ENCODE measurements around the gene STEAP4.
"Not testable (repeated sequence)": the region's sequence is repeated elsewhere in the genome, so short reads cannot be mapped to it uniquely, and the experiment has no call there.

STEAP4 gene

DNA sequence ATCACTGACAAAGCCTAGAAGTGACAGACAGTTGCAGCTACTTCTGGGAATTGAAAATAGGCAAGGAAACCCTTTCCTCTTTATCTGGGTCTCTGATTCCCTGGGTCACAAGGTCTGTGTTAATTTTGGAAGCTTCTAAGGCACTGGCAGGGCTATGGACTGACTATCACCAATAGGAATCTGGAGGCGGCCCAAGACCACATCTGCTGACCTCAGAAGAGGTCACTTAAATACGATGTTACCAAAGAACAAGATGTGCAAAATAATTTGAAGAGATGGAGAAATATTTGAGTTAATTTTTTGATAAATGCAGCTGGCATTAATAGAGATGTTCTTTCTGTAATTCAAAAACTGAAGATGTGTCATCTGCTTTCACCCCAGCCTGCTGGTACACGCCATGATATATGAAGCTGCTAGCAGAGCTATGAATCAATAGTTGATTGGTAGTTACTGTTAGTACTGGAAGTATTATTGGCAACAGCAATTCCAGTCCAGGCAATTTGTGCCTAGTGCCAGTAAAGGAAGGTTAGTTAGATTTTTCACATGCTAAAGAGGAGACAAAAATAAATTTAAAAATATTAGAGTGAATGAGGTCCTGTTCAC lies 5.5 kb upstream of the STEAP4 start:
- DNase-seq (ENCODE audit: low spot score), result no peak

DNA sequence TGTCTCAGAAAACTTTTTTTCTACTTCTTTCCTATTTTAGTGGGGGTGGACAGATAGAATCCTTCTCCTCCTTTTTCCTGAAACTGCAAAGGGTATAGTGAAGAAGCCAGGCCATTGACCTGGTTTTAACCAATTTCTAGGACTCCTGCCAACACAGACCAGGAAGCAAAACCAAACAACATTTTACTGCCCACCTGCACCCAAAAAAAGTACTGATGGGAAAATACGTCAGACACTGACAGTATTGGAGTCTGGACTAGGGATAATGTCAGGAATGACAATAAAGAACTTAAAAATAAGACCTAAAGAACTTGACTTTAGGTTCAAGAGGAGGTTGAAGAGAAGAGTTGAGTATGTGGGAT lies 5.0 kb upstream of the STEAP4 start:
- DNase-seq (ENCODE audit: low spot score), result no peak

DNA sequence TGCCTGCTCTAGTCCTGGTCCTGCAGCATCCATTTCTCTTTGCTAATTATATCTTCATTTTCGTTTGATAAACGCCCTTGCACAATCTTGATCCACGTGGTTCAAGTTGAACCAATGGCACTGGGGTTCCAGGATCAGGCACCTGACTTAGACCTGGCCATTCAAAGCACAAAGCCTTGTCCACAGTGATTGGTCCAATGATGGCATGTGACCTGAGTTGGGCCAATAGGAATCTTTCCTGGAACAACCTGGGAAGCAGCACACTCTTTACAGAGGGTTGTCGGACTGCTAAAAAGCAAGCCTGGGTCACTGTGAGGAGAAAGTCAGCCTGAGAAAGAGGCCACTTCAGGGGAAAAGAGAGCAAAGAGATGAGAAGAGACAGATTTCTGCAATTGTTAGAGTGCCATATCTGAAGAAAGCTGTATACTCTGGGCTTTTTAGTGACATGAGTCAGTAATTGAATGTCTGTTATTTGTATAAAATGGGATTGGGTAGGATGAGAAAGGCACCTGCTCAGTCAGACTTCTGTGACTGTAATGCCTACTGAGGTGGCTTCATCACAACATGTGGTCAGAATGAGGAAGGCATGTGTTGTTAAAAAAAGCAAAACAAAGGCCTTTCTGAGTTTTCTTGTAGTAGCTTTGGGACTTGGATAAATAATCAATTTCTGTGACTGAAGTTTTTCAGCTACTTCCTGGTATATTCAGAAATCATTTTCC lies 4.4 kb upstream of the STEAP4 start:
- DNase-seq (ENCODE audit: low spot score), result no peak

DNA sequence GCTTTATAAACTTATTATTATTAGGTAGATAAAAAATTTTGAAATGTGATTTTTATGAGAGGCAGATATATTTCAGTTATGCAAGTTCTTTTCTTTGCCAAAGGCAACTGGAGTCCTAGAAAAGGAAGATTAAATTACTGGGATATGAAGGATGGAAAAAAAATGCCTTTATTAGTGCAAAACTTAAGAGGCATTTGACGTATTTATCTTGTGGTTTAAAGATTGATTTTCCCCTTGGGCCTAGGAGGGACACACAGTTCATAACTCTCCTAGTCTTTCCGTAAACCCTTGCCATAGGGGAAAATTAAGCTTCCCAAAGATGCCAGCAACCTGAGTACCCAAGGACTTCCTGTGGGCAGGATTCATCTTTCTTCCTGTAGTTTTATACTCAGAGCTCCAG lies 3.1 kb upstream of the STEAP4 start:
- no peak for DNase-seq (ENCODE audit: low spot score)

DNA sequence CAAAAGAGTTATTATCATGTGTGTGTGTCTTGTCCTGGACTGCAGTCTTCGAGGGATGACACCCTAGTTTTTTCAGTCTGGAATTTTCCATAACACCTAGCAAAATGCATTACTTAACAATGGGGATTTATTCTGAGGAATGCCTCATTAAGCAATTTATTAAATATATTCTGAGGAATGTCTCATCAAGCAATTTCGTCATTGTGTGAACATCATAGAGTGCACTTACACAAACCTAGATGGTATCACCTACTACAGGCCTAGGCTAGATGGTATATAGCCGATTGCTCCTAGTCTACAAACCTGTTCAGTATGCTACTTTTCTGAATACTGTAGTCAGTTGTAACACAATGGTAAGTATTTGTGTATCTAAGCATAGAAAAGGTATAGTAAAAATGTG lies 1.1 kb upstream of the STEAP4 start:
- DNase-seq (ENCODE audit: low spot score), result no peak

DNA sequence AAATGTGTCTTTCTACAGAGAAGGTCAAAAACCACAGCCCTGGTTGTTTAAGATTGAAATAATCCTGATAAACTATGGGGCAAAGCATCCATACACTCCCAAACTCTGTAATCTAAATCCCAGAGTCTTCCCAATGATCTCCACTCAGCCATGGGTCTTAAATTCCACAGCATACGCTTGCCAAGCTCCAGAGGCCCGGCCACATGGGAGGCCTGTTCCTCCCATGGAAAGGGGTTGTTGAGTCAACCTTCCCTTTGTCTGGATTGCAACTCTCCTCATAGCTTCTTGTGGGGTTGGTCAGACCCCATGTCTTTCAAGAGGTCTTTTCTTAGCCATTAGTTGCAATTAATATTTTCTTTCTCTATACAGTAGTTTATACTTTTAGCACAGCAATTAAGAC lies 718 bp upstream of the STEAP4 start:
- no peak for DNase-seq (ENCODE audit: low spot score)

DNA sequence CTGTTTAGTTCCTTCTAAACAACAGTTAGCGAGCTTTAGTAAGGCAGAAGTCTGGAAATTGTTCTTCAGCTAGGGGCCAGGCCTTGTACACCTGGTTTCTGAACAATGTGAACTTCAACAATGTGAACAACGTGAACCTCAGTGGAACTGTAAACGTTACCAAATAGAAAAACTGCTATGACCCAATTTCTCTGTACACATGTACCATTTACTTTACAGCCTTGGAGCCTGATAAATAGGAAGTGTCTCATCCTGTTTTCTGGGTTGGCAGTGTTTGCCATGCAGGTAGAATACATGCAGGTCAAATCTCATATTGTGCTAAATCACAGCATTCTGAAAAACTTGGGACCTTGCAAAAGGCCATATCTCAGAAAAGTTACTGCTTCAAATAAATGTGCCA lies 1.6 kb downstream of the STEAP4 start:
- DNase-seq (ENCODE audit: low spot score), result no peak

DNA sequence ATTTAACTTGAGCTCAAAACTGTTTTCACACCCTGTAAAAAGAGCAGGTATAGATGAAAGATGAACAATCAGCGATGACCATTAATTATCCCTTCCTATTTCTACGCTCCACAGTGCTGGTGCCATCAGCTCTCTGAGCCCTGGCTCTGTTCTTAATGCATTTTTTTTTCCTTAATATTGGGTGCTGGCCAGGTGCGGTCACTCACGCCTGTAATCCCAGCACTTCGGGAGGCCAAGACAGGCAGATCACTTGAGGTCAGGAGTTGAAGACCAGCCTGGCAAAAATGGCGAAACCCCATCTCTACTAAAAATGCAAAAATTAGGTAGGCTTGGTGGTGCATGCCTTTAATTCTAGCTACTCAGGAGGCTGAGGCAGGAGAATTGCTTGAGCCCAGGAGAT lies 4.2 kb downstream of the STEAP4 start:
- no peak for DNase-seq (ENCODE audit: low spot score)

DNA sequence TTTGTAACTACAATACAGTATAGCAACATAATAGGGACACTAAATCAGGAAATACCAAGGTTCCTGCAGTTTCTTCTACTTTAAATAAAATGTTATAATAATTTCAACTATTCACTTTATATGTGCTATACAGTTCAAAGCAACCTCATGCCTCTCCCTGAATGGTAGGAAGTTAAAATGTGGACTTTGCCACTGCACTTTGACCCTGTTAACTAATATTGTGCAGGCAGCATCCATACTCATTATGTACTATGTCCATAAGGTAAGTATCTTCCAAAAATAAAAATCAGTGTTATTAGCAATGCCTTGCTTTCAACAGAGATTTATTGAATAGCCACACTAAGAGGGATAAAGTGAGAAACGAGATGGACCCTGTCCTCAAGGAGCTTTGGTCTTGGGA lies 4.8 kb downstream of the STEAP4 start:
- DNase-seq (ENCODE audit: low spot score), result no peak

DNA sequence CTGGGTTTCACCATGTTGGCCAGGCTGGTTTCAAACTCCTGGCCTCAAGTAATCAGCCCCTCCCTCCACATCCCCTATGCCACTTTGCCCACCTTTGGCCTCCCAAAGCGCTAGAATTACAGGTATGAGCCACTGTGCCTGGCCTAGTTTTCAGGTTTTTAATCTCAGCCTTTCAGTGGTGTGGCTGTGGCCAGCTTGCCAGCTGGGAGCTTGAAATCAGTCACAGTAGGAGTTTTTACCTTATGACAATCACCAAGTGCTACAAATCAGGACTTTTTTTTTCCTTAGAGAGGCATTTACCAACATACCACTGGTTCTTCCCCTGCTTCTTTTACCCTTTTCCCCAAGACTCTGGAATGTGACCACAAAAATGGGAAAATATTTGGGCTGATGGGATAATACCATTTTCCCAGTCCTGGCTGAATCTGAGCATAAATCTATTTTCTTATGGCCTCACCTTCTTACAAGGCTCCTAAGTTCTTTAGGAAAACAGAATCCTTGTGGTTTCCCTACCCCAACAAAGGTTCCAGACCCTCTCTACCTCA lies 6.2 kb downstream of the STEAP4 start:
- DNase-seq (ENCODE audit: low spot score), result no peak

DNA sequence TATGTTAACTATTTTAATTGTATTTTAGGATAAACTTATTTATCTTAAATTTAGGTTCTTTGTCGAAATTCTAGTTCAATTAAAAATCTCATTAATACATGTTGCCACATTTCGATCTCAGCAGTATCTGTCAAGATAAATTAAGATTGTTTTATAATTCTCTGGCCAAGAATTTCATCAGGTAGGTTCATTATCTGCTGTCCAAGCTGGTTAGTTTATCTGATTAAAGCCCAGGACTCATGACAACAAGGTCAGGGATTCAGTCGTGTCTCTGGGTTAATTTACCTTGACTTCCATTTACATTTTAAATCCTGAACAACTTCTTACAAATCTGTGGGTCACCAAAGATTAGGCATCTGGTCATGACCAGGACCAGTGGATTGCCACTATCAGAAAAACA lies 7.6 kb downstream of the STEAP4 start:
- no peak for DNase-seq (ENCODE audit: low spot score)

DNA sequence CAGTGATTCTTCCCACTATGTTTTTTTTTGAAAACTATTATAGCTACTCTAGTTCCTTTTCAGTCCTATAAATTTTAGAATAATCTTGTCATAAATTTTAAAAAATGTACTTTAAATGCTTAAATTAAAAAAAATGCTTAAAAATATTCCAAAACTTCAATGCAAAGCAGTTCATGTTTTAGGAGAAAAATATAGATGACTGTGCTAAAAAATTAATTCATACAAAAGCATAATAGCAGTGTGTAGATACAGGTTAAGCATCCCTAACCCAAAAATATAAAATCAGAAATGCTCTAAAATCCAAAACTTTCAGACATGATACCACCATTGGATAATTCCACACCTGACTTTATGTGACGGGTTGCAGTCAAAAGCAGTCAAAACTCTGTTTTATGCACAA lies 12.8 kb downstream of the STEAP4 start:
- DNase-seq (ENCODE audit: low spot score), result no peak

DNA sequence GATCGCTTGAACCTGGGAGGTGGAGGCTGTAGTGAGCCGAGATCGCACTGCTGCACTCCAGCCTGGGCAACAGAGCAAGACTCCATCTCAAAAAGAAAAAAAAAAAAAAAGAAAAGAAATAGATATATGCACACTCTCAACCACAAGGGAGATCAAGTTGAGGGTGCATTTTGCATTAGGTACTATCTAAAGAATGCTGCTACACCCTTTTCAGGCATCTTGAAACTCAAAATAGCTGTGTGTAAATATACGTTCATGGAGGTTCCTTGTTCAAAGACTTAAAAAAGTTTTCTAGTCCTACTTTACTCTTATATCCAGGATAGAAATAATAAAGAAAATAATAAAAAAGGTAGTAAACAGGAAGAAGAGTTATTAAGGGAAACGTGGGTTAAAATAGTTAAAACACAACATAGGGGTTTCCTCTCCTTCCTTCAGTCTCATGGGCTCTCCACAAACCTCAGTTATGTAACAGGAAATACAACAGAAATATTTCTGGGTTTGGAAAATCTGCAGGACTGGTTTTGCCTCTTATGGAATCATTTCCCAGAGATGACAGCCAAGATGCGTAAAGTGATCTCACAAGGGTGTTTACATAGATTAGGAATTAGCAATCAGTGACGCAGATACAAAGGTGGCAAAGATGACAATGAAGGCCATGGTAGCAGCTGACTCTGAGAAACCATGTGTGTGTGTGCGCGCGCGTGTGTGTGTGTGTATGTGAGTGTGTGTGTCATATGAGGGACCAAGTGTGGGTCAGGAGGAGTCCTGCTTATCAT lies 15.1 kb downstream of the STEAP4 start:
- DNase-seq (ENCODE audit: low spot score), result no peak

DNA sequence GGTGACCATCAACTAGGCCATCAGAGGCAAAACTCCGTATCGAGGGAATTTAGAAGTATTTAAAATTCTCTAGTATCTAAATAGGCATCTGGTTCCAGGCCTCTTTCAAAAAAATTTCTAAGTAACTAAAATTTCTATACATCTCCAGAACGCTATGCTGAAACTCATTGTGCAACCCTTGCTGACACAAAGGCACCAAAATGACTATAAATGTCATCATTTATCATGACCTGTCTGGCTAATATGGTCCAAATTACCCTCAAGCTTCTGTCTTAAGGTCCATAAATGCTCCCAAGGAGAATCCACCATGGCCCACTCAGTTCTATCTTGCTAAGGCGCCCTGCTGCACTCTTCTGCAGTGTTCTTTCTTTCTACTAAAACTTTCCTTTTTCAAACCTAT lies 16.2 kb downstream of the STEAP4 start:
- no peak for DNase-seq (ENCODE audit: low spot score)

DNA sequence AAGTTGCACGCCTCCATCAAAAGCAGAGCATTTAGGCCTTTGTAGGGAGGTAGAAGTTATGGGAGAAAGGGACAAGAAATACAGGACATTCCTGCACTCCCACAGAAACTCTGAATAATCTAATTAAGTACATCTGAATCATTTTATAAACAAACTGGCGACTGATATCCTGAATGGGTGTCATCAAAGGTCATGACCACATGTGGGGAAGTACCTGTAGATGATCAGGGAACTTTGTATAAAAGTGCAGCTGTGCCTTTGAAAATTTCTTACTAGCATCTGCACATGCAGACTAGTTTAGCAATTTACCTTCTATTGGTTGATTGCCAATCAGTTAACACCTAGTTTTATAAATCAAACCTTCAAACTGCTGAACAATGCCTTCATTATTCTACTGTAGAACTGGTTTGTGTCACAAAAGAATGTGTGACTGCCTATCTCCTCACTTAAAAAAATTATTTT lies 17.1 kb downstream of the STEAP4 start:
- no peak for DNase-seq (ENCODE audit: low spot score)

DNA sequence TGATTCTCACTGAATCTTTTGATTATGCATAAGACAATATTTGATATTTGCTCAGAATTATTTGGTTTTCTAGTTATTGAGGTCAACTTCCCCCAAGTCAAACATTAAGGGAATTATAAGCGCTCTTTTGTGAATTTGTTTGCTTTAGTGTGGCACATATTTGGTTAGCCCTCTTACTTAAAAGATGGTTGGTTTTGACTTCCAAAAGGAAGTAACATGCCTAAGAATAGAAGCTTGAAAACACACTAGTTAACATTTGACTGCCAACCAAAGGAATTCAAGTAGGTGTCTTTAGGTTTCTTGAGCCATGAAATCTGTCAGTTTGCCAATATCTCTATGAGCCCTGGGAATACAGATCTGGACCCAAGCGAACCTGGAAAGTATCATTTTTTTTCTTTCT lies 24.9 kb downstream of the STEAP4 start:
- DNase-seq (ENCODE audit: low spot score), result no peak

DNA sequence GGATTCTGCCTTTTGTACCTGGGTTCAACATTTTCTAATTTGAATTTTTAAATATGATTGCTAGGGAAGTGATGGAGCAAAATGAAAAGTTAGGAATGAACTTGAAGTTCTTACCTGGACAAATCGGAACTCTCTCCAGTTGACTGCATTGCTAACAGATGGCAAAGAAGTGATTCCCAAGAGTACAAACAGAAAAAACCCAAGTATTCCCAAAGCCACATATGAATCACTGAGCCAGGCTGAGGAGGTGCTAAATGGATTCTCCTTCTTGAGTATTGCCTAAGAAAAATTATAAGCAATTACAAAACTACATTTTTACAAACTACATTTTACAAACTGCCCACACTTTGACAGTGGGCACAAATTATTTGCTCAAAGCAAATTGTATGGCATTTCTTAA lies 25.9 kb downstream of the STEAP4 start:
- DNase-seq (ENCODE audit: low spot score), result no peak

DNA sequence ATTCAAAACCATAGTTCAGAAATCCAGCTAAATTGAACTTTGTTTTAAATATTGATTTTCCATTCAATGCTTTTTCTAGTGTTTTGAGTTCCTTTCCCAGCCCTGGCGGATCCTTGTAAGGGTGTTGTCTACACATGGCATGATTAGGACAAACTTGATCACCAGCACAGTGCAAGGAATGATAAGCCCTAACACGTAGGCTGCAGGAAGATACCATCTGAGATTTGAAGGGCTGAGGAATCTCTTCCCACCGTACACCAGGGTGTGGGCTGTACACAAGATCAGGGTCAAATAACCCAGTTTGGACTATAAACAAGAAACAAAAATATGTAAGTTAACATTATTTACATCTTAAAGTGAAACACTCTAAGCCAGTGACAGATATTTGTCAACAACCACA lies 27.4 kb downstream of the STEAP4 start:
- no peak for DNase-seq (ENCODE audit: low spot score)

DNA sequence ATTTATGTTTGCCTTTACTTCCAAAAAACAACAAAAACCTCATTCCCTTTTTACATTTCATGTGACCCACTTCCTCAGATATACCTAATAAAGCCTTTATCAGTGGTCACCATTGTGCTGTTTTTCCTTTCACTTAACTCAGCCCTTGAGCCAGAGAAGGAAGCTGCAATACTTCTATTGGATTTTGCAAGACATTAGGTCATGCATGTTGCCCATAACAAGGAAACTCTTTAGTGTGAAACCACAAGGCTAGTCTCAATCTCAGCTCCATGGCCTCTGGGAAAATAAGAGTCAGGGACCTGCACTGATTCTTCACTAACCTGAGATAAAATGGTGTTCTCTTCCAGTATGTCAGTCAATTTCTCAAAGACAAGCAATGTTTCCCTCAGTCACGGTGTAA lies 27.8 kb downstream of the STEAP4 start:
- DNase-seq (ENCODE audit: low spot score), result no peak

DNA sequence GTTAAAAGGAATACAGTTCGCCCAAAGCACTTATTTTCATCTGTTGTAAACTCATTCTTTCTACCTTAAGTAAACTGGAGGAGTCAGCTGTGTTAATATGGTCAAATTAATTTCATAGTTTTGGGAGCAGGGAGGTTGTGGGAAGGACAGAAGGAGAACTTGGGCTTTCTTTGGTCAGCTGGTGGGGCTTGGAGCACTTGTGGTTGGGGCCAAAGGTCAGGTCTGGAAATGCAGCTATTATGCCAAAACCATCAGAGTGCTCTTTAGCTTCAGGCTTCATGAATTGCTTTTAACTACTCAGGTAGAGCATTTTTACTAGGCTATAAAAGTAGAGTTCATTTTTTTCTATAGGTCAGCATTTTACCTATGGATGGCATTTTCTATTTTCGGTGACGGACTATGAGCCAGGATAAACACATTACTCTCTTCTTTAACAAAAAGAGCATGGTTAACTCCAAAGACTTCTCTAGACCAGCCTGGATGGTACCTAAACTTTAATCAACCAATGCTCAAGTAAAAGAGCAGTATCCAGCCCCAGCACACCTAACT lies 30.0 kb downstream of the STEAP4 start:
- DNase-seq (ENCODE audit: low spot score), result peak; percentile 24

DNA sequence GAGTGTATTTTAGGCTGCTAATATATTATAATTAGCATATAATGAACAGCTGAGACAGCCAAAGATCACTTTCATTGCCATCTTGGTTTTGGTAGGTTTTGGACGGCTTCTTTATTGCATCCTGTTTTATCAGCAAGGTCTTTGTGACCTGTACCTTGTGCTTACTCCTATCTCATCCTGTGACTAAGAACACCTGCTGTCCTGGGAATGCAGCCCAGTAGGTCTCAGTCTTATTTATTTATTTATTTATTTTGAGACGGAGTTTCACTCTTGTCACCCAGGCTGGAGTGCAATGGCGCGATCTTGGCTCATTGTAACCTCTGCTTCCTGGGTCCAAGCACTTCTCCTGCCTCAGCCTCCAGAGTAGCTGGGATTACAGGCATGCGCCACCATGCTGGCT lies 31.8 kb downstream of the STEAP4 start:
- not testable (repeated sequence) for DNase-seq (ENCODE audit: low spot score)

DNA sequence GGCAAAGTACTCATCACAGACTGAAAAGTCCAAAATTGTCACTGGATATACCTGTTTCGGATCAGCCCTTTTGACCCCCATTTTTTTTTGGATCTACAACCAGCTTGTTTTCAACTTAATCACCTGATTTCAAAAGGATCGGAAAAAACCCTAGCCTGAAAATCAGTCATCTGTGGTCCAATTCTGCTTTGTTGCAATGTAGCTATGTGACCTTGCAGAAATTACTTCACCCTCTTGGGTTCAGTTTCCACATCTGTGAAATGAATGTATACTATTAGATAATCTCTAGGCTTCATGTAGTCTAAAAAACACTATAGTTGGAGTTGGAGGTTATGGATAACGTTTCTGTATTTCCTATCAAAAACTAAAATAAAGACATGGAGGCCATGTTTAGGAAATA lies 37.1 kb downstream of the STEAP4 start:
- DNase-seq (ENCODE audit: low spot score), result no peak

DNA sequence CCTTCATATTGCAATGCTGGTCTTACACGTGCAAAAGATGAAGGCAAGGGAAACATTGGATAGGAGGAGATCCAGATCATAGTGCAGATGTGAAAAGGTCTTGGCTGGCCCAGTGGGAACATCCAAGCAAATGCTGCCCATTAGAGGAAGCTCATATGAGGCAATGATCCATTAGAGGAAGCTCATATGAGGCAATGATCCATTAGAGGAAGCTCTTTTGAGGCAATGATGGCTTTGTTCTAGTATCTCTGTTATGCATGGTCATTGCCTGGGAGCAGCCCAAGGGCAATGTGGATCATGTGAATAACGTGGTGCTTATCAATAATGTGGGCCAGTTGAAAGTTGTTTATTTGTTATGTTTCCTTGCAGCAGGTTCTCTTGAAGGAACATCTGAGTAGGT lies 37.8 kb downstream of the STEAP4 start:
- DNase-seq (ENCODE audit: low spot score), result no peak
